SK-N-SH (cell line): Measurements from ENCODE around the gene TNRC6A.

ENCODE experiments used
- FOXM1 ChIP-seq: IDR thresholded peaks from 2 replicates; pipeline ENCODE4 v1.4.0; 2012; ENCODE audit warnings: low read depth, mild to moderate bottlenecking
- TCF12 ChIP-seq: IDR thresholded peaks from 2 replicates; pipeline ENCODE4 v1.4.0; 2012
- TF ChIP-seq, protein P1 (sequence below): fragments of 200-600 bp; sonication (generic); IDR thresholded peaks from 2 replicates; pipeline ENCODE4 v1.6.1; 2017; ENCODE audit warnings: antibody characterized with exemption, mild to moderate bottlenecking, moderate library complexity
- TF ChIP-seq, protein P2 (sequence below): IDR thresholded peaks from 2 replicates; pipeline ENCODE4 v1.6.1; 2012; ENCODE audit warnings: mild to moderate bottlenecking, low read depth, low read length, moderate library complexity

DNA sequence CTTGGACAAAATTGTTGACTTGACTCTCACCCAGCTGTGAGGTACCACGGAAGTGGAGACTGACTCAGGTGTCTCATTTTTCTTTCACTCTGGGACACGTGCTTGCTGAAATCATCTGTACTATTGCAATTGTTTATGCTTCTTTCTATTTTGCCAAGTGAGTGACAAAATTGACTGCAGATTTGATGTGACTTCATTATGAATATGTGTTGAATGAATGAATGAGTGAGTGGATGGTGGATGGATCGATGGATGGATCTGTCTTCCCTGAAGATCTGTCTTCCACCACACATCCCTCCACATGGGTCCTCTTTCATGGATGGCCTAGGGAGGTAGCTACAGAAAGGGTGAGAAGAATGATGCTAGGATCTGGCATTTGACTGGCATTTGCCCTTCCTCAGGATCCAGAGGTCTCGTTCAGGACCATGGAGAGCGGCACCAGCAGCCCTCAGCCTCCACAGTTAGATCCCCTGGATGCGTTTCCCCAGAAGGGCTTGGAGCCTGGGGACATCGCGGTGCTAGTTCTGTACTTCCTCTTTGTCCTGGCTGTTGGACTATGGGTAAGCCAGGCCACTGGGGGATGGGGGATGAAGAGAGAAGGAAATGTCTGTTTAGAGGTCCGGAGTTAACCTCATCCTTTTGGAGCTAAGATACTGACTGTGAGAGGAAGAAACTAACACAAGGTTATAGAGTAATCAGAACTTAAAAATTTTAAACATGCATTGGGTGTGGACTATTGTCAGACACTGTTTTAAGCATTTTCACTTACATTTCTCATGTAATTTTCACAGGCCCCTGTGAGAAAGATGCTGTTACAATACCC, 129.0 kb downstream of the TNRC6A start:
- TF ChIP-seq, protein P1, sequence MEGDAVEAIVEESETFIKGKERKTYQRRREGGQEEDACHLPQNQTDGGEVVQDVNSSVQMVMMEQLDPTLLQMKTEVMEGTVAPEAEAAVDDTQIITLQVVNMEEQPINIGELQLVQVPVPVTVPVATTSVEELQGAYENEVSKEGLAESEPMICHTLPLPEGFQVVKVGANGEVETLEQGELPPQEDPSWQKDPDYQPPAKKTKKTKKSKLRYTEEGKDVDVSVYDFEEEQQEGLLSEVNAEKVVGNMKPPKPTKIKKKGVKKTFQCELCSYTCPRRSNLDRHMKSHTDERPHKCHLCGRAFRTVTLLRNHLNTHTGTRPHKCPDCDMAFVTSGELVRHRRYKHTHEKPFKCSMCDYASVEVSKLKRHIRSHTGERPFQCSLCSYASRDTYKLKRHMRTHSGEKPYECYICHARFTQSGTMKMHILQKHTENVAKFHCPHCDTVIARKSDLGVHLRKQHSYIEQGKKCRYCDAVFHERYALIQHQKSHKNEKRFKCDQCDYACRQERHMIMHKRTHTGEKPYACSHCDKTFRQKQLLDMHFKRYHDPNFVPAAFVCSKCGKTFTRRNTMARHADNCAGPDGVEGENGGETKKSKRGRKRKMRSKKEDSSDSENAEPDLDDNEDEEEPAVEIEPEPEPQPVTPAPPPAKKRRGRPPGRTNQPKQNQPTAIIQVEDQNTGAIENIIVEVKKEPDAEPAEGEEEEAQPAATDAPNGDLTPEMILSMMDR, result no peak
- TF ChIP-seq, protein P2, sequence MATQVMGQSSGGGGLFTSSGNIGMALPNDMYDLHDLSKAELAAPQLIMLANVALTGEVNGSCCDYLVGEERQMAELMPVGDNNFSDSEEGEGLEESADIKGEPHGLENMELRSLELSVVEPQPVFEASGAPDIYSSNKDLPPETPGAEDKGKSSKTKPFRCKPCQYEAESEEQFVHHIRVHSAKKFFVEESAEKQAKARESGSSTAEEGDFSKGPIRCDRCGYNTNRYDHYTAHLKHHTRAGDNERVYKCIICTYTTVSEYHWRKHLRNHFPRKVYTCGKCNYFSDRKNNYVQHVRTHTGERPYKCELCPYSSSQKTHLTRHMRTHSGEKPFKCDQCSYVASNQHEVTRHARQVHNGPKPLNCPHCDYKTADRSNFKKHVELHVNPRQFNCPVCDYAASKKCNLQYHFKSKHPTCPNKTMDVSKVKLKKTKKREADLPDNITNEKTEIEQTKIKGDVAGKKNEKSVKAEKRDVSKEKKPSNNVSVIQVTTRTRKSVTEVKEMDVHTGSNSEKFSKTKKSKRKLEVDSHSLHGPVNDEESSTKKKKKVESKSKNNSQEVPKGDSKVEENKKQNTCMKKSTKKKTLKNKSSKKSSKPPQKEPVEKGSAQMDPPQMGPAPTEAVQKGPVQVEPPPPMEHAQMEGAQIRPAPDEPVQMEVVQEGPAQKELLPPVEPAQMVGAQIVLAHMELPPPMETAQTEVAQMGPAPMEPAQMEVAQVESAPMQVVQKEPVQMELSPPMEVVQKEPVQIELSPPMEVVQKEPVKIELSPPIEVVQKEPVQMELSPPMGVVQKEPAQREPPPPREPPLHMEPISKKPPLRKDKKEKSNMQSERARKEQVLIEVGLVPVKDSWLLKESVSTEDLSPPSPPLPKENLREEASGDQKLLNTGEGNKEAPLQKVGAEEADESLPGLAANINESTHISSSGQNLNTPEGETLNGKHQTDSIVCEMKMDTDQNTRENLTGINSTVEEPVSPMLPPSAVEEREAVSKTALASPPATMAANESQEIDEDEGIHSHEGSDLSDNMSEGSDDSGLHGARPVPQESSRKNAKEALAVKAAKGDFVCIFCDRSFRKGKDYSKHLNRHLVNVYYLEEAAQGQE, result peak; percentile 99
- TF ChIP-seq FOXM1, result no peak
- TF ChIP-seq TCF12, result no peak
